Suprapubic skin (tissue), 4 donors: ENCODE results near the gene MAP7. TPM values are rescaled to one million over a fixed set of nuclear protein-coding genes. Genes with fewer than 3 reads are reported as not detected.

Experiments
- DNase-seq, 2 donors: peaks; one replicate each; pipeline ENCODE4 v3.0.0-alpha.2; 2019; ENCODE audit warnings: low spot score in 2 of 2
- H3K27ac ChIP-seq: fragments of 200-600 bp; sonication (generic); one replicate; pipeline ENCODE4 v1.5.1; 2019
- H3K27me3 ChIP-seq: fragments of 200-600 bp; sonication (generic); one replicate; pipeline ENCODE4 v1.5.1; 2019
- H3K36me3 ChIP-seq: fragments of 200-600 bp; sonication (generic); one replicate; pipeline ENCODE4 v1.5.1; 2019
- H3K4me1 ChIP-seq: fragments of 200-600 bp; sonication (generic); one replicate; pipeline ENCODE4 v1.5.1; 2019
- H3K4me3 ChIP-seq: fragments of 200-600 bp; sonication (generic); one replicate; pipeline ENCODE4 v1.5.1; 2019; ENCODE audit warnings: mild to moderate bottlenecking
- H3K9me3 ChIP-seq: fragments of 200-600 bp; sonication (generic); one replicate; pipeline ENCODE4 v1.5.1; 2019
- EP300 ChIP-seq: sonication (generic); formaldehyde crosslinking; IDR thresholded peaks from one replicate; pipeline ENCODE4 v1.6.1; 2017; ENCODE audit warnings: antibody characterized with exemption
- POLR2A ChIP-seq, 2 donors: fragments of 450-650 bp; IDR thresholded peaks; one replicate each; pipeline ENCODE4 v1.6.1; 2017; ENCODE audit warnings: antibody characterized with exemption in 2 of 2, mild to moderate bottlenecking in 2 of 2, moderate library complexity in 2 of 2
- POLR2AphosphoS5 ChIP-seq, 3 donors: sonication (generic); formaldehyde crosslinking; IDR thresholded peaks; one replicate each; pipeline ENCODE4 v1.6.1; 2017; ENCODE audit warnings: antibody characterized with exemption in 3 of 3
- WGBS: methylation state at CpG from one replicate; pipeline ENCODE4 v1.1.5; 2018; 5-methylcytosine and 5-hydroxymethylcytosine counted together
- total RNA-seq, 4 donors: library from RNA; depleted of rRNA; stranded (reverse); fragments of >200 nt; gene quantifications; one replicate each; pipeline ENCODE4 v1.1.0, GENCODE V29; 2016
- TF ChIP-seq, protein P1 (sequence below), 2 donors: fragments of 200-600 bp in 1 of 2; fragments of 450-650 bp in 1 of 2; sonication (generic) in 1 of 2; IDR thresholded peaks; one replicate each; pipeline ENCODE4 v1.5.1; 2016 to 2019; ENCODE audit warnings: antibody characterized with exemption in 2 of 2, mild to moderate bottlenecking in 1 of 2, moderate library complexity in 1 of 2

MAP7 gene
- total RNA-seq, 4 donors from 2014 or later, result 25.9 to 41.0 (median 28.8) TPM

DNA sequence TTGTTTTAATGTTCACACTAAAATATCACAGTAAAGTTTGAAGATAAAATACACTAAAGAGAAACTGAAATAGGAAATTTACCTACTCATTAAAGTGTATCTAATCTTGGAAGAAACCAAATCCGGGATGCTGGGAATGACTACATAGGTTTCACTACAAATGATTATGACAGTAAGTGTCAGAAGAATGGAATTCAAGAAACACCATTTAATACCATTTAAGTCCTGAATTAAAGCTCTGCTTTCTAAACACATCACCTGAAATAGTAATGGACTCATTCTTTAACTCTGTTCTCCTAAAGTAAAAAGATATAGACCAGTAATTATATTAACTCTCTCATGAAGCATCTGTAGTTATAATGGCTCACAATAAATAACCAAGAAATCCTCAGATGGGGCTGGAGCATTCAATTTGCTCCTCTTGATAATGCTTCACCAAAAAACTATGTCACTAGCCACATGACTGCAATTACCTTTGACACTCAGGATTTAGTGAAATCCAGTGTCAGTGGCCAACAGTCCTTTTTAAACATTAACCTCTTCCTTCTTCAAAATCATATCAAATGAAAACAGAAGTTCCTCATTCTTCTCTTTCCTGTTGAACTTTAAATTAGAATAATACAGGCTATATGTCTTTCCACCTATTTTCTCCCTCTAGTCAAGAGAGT lies 41.4 kb downstream of the MAP7 start:
- no peaks in the 10 kb centered on the region for H3K9me3 ChIP-seq
- peaks cover 17% of the 10 kb centered on the region for H3K4me1 ChIP-seq
- WGBS, result 80% methylated on average over 1 of the region's 1 CpG
- H3K27ac ChIP-seq, result no peak overlapping the region
- TF ChIP-seq EP300, result no peak
- no peak for TF ChIP-seq POLR2AphosphoS5 (IDR thresholded peaks at IDR 0.05)
- TF ChIP-seq, protein P1, sequence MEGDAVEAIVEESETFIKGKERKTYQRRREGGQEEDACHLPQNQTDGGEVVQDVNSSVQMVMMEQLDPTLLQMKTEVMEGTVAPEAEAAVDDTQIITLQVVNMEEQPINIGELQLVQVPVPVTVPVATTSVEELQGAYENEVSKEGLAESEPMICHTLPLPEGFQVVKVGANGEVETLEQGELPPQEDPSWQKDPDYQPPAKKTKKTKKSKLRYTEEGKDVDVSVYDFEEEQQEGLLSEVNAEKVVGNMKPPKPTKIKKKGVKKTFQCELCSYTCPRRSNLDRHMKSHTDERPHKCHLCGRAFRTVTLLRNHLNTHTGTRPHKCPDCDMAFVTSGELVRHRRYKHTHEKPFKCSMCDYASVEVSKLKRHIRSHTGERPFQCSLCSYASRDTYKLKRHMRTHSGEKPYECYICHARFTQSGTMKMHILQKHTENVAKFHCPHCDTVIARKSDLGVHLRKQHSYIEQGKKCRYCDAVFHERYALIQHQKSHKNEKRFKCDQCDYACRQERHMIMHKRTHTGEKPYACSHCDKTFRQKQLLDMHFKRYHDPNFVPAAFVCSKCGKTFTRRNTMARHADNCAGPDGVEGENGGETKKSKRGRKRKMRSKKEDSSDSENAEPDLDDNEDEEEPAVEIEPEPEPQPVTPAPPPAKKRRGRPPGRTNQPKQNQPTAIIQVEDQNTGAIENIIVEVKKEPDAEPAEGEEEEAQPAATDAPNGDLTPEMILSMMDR (IDR thresholded peaks at IDR 0.05), result no peak
- TF ChIP-seq POLR2A (IDR thresholded peaks at IDR 0.05), result no peak
- no peaks in the 10 kb centered on the region for H3K36me3 ChIP-seq
- H3K27me3 ChIP-seq, result no peaks in the 10 kb centered on the region
- DNase-seq, result no peak
- no peak overlapping the region for H3K4me3 ChIP-seq

DNA sequence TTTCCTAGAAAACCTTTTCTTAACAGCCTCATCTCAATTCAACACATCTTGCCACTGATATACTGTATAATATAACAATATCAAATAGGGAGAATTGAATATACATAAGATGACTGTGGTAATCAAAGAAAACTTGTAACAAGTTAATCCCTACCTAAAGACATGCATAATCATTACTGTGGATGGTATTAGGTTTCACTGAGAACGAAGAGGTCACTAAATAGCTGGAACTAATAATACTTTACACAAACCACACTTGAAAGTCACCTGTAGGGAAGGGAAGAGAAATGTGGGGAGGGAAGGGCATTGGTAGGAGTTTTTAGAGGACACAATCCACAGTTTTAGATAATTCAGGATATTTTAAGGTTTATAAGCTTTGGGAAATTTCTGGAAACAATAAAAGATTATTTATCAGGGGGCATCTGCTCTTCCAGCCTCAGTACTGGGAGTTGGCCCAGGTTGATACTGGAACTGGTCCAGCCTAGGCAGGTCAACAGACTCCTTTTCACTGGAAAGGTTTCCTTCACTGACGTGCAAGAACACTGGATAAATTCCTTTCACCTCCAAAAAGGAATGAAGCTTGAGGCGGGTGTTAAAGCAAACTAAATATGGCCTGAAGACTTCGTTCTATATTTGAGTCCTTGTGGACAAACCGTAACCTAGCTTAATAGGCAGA lies 44.0 kb downstream of the MAP7 start:
- Histone ChIP-seq H3K4me3 (no peak overlapping the region), H3K4me1 (peaks cover 17% of the 10 kb centered on the region), H3K36me3 (no peaks in the 10 kb centered on the region), H3K27ac (no peak overlapping the region), H3K9me3 (no peaks in the 10 kb centered on the region), H3K27me3 (no peaks in the 10 kb centered on the region)
- DNase-seq, result no peak
- WGBS, result 69% methylated on average over 5 of the region's 5 CpGs
- TF ChIP-seq EP300 (no peak), POLR2AphosphoS5 (IDR thresholded peaks at IDR 0.05) (no peak), POLR2A (IDR thresholded peaks at IDR 0.05) (no peak)
- TF ChIP-seq, protein P1 (IDR thresholded peaks at IDR 0.05), result no peak

DNA sequence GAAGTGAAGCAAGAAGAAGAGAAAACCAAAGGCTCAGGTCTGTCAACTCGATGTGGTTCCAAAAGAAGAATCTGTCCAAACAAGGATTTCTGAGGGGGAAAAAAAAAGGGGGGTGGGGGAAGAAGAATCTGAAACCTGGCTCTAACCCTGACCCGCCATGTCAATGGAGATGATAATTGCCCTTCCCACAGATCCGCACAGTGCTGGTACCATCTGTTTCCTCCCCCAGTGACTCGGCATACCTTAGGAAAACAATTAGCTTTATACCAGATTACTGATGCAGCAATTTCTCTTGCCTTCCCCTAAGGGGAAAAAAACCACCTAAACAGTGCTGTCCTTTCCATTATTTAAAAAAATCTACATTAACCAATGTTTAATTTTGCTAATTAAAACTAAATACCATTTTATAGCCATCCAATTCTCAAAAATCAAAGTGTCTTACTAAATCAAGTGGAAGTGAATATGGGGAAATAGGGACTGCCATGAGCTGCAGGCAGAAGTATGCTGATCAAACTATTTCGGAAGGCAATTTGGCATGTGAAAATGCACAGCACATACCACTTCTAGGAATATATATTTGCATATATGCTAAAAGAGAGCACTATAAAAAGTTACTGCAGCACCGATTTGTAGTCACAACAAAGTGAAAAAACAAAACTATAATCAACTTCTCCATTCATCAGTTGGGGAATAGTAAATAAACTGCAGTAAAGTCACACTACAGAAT lies 46.8 kb downstream of the MAP7 start:
- Histone ChIP-seq H3K27ac (no peak overlapping the region), H3K4me3 (no peak overlapping the region), H3K9me3 (no peaks in the 10 kb centered on the region), H3K36me3 (no peaks in the 10 kb centered on the region), H3K4me1 (peaks cover 8% of the 10 kb centered on the region), H3K27me3 (no peaks in the 10 kb centered on the region)
- TF ChIP-seq POLR2AphosphoS5 (IDR thresholded peaks at IDR 0.05) (no peak), EP300 (no peak), POLR2A (IDR thresholded peaks at IDR 0.05) (no peak)
- TF ChIP-seq, protein P1 (IDR thresholded peaks at IDR 0.05), result no peak
- DNase-seq, result no peak
- 63% methylated on average over 6 of the region's 6 CpGs for WGBS

DNA sequence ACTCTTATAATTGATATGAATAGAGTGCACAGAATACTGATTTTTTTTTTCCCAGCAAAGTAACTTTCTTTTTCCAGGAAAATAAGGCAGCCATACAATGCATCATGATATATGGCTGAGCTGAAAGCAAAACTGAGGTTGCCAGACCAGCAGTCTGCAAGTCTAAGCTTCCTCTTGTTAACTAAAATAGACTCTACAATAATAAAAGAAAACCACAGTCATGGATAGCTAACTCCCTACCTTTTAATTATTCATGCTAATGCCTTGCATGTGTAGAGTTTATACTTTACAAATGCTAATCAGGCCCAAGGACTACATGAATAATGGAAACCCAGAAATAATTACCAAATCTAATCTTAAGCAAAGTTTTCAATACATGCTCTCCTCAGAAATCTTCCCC lies 47.4 kb downstream of the MAP7 start:
- Histone ChIP-seq H3K36me3 (no peaks in the 10 kb centered on the region), H3K9me3 (no peaks in the 10 kb centered on the region), H3K27me3 (no peaks in the 10 kb centered on the region), H3K4me3 (no peak overlapping the region), H3K4me1 (peaks cover 8% of the 10 kb centered on the region), H3K27ac (no peak overlapping the region)
- TF ChIP-seq EP300, result no peak
- TF ChIP-seq POLR2AphosphoS5 (IDR thresholded peaks at IDR 0.05), result no peak
- DNase-seq, result no peak

DNA sequence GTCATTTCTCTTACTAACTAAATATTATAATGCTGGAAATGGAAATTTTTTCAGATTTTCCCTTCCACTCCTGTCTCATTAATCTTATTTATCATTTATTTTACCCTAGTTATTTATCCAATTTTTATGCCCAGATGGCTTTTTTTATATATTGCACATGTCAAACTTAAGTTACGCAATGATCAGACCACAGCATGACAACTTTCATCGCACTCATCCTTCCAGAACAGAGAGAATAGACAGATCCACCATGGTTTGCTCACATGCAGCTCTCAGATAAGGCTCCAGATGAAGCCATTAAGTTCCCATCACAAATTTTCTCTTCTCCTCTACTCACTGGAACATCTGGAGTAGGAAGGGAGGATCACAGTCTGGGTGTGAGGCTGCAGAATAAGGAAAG lies 48.7 kb downstream of the MAP7 start:
- TF ChIP-seq POLR2AphosphoS5 (IDR thresholded peaks at IDR 0.05) (no peak), EP300 (no peak), POLR2A (IDR thresholded peaks at IDR 0.05) (no peak)
- TF ChIP-seq, protein P1 (IDR thresholded peaks at IDR 0.05), result no peak

More for the DNA sequence above, 48.7 kb downstream of the MAP7 start:
- H3K27ac ChIP-seq, result no peak overlapping the region
- H3K4me1 ChIP-seq, result peaks cover 8% of the 10 kb centered on the region
- WGBS, result 67% methylated on average over 2 of the region's 2 CpGs
- H3K27me3 ChIP-seq, result no peaks in the 10 kb centered on the region
- no peak overlapping the region for H3K4me3 ChIP-seq
- no peaks in the 10 kb centered on the region for H3K36me3 ChIP-seq
- H3K9me3 ChIP-seq, result no peaks in the 10 kb centered on the region
- no peak for DNase-seq
